Mesenchymal stem cell (in vitro differentiated cells and primary cell): ENCODE results near the gene GRM1.

Experiments
- DNase-seq: peaks from one replicate; pipeline ENCODE4 v3.0.0-alpha.2; 2013
- H2AFZ ChIP-seq: one replicate; pipeline ENCODE4 v1.6.1; 2013; ENCODE audit warnings: low read depth, mild to moderate bottlenecking, control low read depth, inconsistent platforms, low read length, moderate library complexity
- H2AK5ac ChIP-seq: 2 replicates; pipeline ENCODE4 v1.6.1; 2013; ENCODE audit warnings: low read length, moderate library complexity, mild to moderate bottlenecking, inconsistent platforms; ENCODE audit not compliant: severe bottlenecking
- H2BK120ac ChIP-seq: one replicate; pipeline ENCODE4 v1.6.1; 2013; ENCODE audit warnings: low read depth, mild to moderate bottlenecking, inconsistent platforms, low read length, moderate library complexity
- H2BK12ac ChIP-seq, 2 experiments: one replicate each; pipeline ENCODE4 v1.6.1; 2013; ENCODE audit warnings: inconsistent platforms in 2 of 2, low read length in 2 of 2, mild to moderate bottlenecking in 2 of 2, moderate library complexity in 2 of 2, control low read depth in 1 of 2
- H2BK15ac ChIP-seq: one replicate; pipeline ENCODE4 v1.6.1; 2013; ENCODE audit warnings: mild to moderate bottlenecking, low read depth, inconsistent platforms; ENCODE audit not compliant: poor library complexity, severe bottlenecking
- H2BK5ac ChIP-seq: 2 replicates; pipeline ENCODE4 v1.6.1; 2013; ENCODE audit warnings: low read depth, mild to moderate bottlenecking, low read length, control low read depth, inconsistent platforms; ENCODE audit not compliant: poor library complexity, severe bottlenecking
- H3K14ac ChIP-seq, 2 experiments: one replicate each; pipeline ENCODE4 v1.6.1; 2013; ENCODE audit warnings: inconsistent platforms in 2 of 2, low read length in 2 of 2, control low read depth in 1 of 2, mild to moderate bottlenecking in 1 of 2, moderate library complexity in 1 of 2
- H3K18ac ChIP-seq, 2 experiments: one replicate each; pipeline ENCODE4 v1.6.1; 2013; ENCODE audit warnings: inconsistent platforms in 2 of 2, low read length in 2 of 2, control low read depth in 1 of 2, low read depth in 1 of 2, mild to moderate bottlenecking in 1 of 2
- H3K23ac ChIP-seq, 2 experiments: one replicate each; pipeline ENCODE4 v1.6.1; 2013; ENCODE audit warnings: inconsistent platforms in 2 of 2, low read length in 2 of 2, mild to moderate bottlenecking in 2 of 2, moderate library complexity in 2 of 2, control low read depth in 1 of 2
- H3K27ac ChIP-seq: 2 replicates; pipeline ENCODE4 v1.5.1; 2013; ENCODE audit warnings: mild to moderate bottlenecking, moderate library complexity, low read length, control low read depth, inconsistent platforms; ENCODE audit not compliant: poor library complexity, severe bottlenecking
- H3K27me3 ChIP-seq, 2 experiments: 2 replicates each; pipeline versions ENCODE4 v1.6.1 to v1.7.0; 2013; ENCODE audit warnings: low read length in 2 of 2, mild to moderate bottlenecking in 2 of 2, moderate library complexity in 2 of 2, control low read depth in 1 of 2, inconsistent platforms in 1 of 2; ENCODE audit not compliant: control insufficient read depth in 1 of 2, insufficient read depth in 1 of 2
- H3K36me3 ChIP-seq, 2 experiments: 2 replicates each; pipeline versions ENCODE4 v1.6.1 to v1.7.0; 2013; ENCODE audit warnings: low read length in 2 of 2, control low read depth in 1 of 2, inconsistent platforms in 1 of 2, low read depth in 1 of 2, mild to moderate bottlenecking in 1 of 2; ENCODE audit not compliant: insufficient read depth in 2 of 2, control insufficient read depth in 1 of 2
- H3K4ac ChIP-seq, 2 experiments: one replicate each; pipeline ENCODE4 v1.6.1; 2013; ENCODE audit warnings: inconsistent platforms in 2 of 2, low read length in 2 of 2, mild to moderate bottlenecking in 2 of 2, moderate library complexity in 2 of 2, control low read depth in 1 of 2, low read depth in 1 of 2
- H3K4me1 ChIP-seq: 2 replicates; pipeline ENCODE4 v1.6.1; 2013; ENCODE audit warnings: low read depth, low read length, control low read depth; ENCODE audit not compliant: control insufficient read depth, insufficient read depth
- H3K4me2 ChIP-seq: 2 replicates; pipeline ENCODE4 v1.6.1; 2013; ENCODE audit warnings: low read length, mild to moderate bottlenecking, inconsistent platforms; ENCODE audit not compliant: poor library complexity, severe bottlenecking
- H3K4me3 ChIP-seq, 2 experiments: 2 replicates each; pipeline versions ENCODE4 v1.5.1 to v1.7.0; 2013; ENCODE audit warnings: low read length in 2 of 2, mild to moderate bottlenecking in 2 of 2, control low read depth in 1 of 2, low read depth in 1 of 2; ENCODE audit not compliant: insufficient read depth in 1 of 2
- H3K79me1 ChIP-seq: replicated peaks from 2 replicates; pipeline ENCODE4 v1.6.1; 2013; ENCODE audit warnings: mild to moderate bottlenecking, control low read depth, low read length, inconsistent platforms; ENCODE audit not compliant: poor library complexity, severe bottlenecking
- H3K9ac ChIP-seq: 2 replicates; pipeline ENCODE4 v1.7.0; 2013; ENCODE audit warnings: mild to moderate bottlenecking, low read length, moderate library complexity
- H3K9me3 ChIP-seq: 2 replicates; pipeline ENCODE4 v1.7.0; 2013; ENCODE audit warnings: mild to moderate bottlenecking, low read length; ENCODE audit not compliant: control insufficient read depth
- H4K8ac ChIP-seq: one replicate; pipeline ENCODE4 v1.6.1; 2013; ENCODE audit warnings: inconsistent platforms, mild to moderate bottlenecking, low read length, moderate library complexity
- H4K91ac ChIP-seq: one replicate; pipeline ENCODE4 v1.6.1; 2013; ENCODE audit warnings: mild to moderate bottlenecking, low read length, inconsistent platforms
- WGBS: methylation state at CpG from one replicate; pipeline ENCODE4 v1.1.7; 2013; ENCODE audit warnings: mixed read lengths; 5-methylcytosine and 5-hydroxymethylcytosine counted together

The GRM1 gene

GRCh38 chr6:146026873-146027272, 2.0 kb upstream of the GRM1 start:
- H2BK120ac ChIP-seq: no peak overlapping the region
- H3K27ac ChIP-seq: no peak overlapping the region

GRCh38 chr6:146027586-146028251, 1.1 kb upstream of the GRM1 start:
- Histone ChIP-seq H3K4me3 (no peak overlapping the region), H3K14ac (no peak overlapping the region), H2BK120ac (no peak overlapping the region), H3K4ac (no peak overlapping the region), H3K27me3 (peaks cover 15 to 36% of the 10 kb centered on the region in 2 experiments), H3K79me1 (no peaks in the 10 kb centered on the region), H3K4me1 (peaks cover 4% of the 10 kb centered on the region), H3K27ac (no peak overlapping the region), H3K9ac (no peak overlapping the region), H3K4me2 (no peak overlapping the region), H3K23ac (no peak overlapping the region), H3K18ac (no peak overlapping the region), H2BK5ac (no peak overlapping the region), H2AK5ac (no peak overlapping the region), H2AFZ (no peak overlapping the region), H4K91ac (no peak overlapping the region), H3K9me3 (peaks cover 7% of the 10 kb centered on the region), H2BK12ac (no peak overlapping the region), H4K8ac (no peak overlapping the region), H2BK15ac (no peak overlapping the region), H3K36me3 (no peaks in the 10 kb centered on the region)
- no peak for DNase-seq
- WGBS: 5% methylated on average over 29 of the region's 31 CpGs

More at GRCh38 chr6:146026873-146027272, 2.0 kb upstream of the GRM1 start:
- Histone ChIP-seq H3K18ac (no peak overlapping the region), H3K79me1 (no peaks in the 10 kb centered on the region), H3K14ac (no peak overlapping the region), H2BK15ac (no peak overlapping the region), H3K4me2 (no peak overlapping the region), H3K4me1 (peaks cover 4% of the 10 kb centered on the region), H3K4me3 (no peak overlapping the region), H3K9ac (no peak overlapping the region), H4K8ac (no peak overlapping the region), H3K9me3 (peaks cover 7% of the 10 kb centered on the region), H3K23ac (no peak overlapping the region), H2BK12ac (no peak overlapping the region), H4K91ac (no peak overlapping the region), H3K4ac (no peak overlapping the region), H2AK5ac (no peak overlapping the region), H3K36me3 (no peaks in the 10 kb centered on the region), H2AFZ (no peak overlapping the region), H3K27me3 (peaks cover 15 to 36% of the 10 kb centered on the region in 2 experiments), H2BK5ac (no peak overlapping the region)
- no peak for DNase-seq
- whole genome bisulfite sequencing: 87% methylated on average over 3 of the region's 3 CpGs

DNA sequence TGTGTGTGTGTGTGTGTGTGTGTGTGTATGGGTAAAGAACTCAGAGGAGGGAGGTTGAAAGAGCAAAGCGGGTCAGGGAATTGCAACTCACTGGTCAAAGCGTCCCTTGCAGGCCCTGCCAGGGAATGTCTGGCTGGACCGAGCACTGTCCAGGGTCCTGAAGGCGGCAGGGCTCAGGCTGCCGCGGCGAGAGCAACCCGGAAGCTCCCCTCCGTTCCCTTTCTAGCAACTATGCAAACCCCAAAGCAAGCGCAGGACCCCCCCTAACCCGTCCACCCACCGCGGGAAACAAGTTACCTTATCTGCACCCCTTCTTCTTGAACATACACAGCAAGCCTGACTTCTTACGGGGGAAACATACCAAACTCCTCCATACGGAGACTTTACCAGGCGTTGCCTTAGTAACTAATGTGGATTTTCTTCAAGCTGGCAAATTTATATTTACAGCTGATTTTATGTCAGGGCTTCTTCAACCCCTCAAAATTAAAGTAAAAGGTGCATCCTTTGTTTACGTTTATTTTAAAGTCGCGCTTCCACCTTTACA, 538 bp upstream of the GRM1 start:
- Histone ChIP-seq H4K91ac (no peak overlapping the region), H2AFZ (no peak overlapping the region), H4K8ac (no peak overlapping the region), H3K27me3 (peaks cover 15 to 36% of the 10 kb centered on the region in 2 experiments), H3K18ac (no peak overlapping the region), H3K4me2 (peak overlapping the region; percentile 70), H3K79me1 (no peaks in the 10 kb centered on the region), H3K23ac (no peak overlapping the region), H2BK15ac (no peak overlapping the region), H3K4me3 (peak overlapping the region in 1 of 2 experiments; percentile 69), H3K36me3 (no peaks in the 10 kb centered on the region), H2BK12ac (no peak overlapping the region), H2AK5ac (no peak overlapping the region), H3K9me3 (peaks cover 7% of the 10 kb centered on the region), H3K14ac (no peak overlapping the region), H2BK5ac (no peak overlapping the region), H3K4me1 (peaks cover 4% of the 10 kb centered on the region), H2BK120ac (no peak overlapping the region), H3K27ac (no peak overlapping the region), H3K4ac (no peak overlapping the region), H3K9ac (no peak overlapping the region)
- peak; percentile 60 for DNase-seq
- WGBS: 22% methylated on average over 16 of the region's 19 CpGs

DNA sequence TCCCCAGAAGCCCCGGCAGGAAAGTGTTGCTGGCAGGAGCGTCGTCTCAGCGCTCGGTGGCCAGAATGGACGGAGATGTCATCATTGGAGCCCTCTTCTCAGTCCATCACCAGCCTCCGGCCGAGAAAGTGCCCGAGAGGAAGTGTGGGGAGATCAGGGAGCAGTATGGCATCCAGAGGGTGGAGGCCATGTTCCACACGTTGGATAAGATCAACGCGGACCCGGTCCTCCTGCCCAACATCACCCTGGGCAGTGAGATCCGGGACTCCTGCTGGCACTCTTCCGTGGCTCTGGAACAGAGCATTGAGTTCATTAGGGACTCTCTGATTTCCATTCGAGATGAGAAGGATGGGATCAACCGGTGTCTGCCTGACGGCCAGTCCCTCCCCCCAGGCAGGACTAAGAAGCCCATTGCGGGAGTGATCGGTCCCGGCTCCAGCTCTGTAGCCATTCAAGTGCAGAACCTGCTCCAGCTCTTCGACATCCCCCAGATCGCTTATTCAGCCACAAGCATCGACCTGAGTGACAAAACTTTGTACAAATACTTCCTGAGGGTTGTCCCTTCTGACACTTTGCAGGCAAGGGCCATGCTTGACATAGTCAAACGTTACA, 817 bp downstream of the GRM1 start:
- H3K27ac ChIP-seq: no peak overlapping the region
- no peak overlapping the region for H2BK15ac ChIP-seq
- H3K4me2 ChIP-seq: no peak overlapping the region
- peaks cover 15 to 36% of the 10 kb centered on the region in 2 experiments for H3K27me3 ChIP-seq
- no peak overlapping the region for H2AFZ ChIP-seq
- H2BK12ac ChIP-seq: no peak overlapping the region
- no peak overlapping the region for H2BK120ac ChIP-seq
- H3K23ac ChIP-seq: no peak overlapping the region
- H3K4me3 ChIP-seq: no peak overlapping the region
- H2AK5ac ChIP-seq: no peak overlapping the region
- H3K4me1 ChIP-seq: peaks cover 4% of the 10 kb centered on the region
- 89% methylated on average over 25 of the region's 25 CpGs for WGBS
- no peaks in the 10 kb centered on the region for H3K79me1 ChIP-seq
- no peak overlapping the region for H3K4ac ChIP-seq
- H3K18ac ChIP-seq: no peak overlapping the region
- H3K9me3 ChIP-seq: peaks cover 7% of the 10 kb centered on the region
- no peak overlapping the region for H3K14ac ChIP-seq
- no peaks in the 10 kb centered on the region for H3K36me3 ChIP-seq
- H2BK5ac ChIP-seq: no peak overlapping the region
- DNase-seq: no peak
- H4K8ac ChIP-seq: no peak overlapping the region
- H3K9ac ChIP-seq: no peak overlapping the region
- H4K91ac ChIP-seq: no peak overlapping the region
